ENCODE measurements around the gene CCDC91.

CCDC91 gene

GRCh38 chr12:28484156-28484555 lies 293.9 kb downstream of the CCDC91 start:
- DNase-seq (ENCODE audit: low read depth), result no peak
- no peak overlapping the region for H3K4me3 ChIP-seq (ENCODE audit: low read depth, low read length)

DNA sequence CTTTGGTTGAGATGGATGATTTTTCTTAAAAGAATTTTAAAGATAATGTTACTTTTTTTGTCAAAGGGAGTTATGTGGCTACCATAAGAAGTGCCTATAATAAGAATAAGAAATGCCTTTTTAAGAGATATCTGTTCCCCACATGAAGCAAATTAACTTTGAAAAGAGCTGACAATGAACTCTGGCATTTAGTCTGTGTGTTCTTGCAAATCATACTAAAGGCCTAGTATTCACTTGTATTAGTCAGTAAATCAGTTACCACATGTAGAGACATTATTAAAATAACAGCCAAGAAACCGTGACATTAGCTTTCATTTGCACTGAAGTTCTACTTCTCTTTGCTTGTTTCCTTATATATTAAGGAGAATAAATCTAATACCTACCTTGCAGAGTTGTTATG lies 296.3 kb downstream of the CCDC91 start:
- no peak overlapping the region for H3K4me3 ChIP-seq (ENCODE audit: low read depth, low read length)
- DNase-seq (ENCODE audit: low read depth), result no peak

DNA sequence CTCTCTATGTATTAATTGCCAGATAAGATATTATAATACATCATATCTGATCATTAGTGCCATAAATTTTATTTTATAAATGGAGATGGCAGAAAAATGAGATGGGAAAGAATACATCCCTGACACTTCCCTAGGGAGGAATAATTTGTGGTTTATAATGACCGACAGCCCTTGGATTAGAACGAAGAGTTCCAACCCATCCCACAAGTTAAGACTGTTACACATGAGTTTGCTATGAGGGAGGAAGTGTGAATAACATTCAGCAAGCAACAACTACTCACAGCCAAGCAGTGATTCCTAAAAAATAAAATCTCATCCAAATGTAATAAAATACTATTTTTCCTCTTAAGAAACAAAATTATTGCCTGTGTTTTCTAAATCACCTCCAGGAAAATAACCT lies 299.0 kb downstream of the CCDC91 start:
- DNase-seq (ENCODE audit: low read depth), result peak; percentile 66
- H3K4me3 ChIP-seq (ENCODE audit: low read depth, low read length), result no peak overlapping the region

DNA sequence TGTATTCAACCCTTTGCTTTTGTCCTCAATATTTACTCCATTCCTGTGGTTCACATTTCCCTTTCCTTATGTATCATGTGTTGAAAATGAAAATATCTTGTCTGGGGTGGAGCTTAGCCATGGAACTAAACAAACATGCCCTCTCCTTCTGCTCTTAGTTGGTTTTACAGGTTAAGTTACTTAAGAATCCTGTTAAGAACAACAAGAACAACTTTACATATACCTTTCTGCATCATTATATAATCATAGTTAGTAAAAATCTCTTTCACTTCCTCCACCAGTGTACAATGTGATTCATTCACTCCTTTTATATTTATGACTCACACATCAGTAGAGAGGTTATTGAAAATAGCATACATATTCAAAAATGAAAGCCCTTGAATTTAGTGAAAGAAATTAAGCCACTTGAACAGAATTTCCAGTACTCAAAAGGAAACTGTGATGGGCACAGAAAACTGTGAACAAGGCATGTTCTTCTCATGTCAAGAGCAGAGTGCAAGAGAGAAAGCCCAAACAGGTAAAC lies 307.7 kb downstream of the CCDC91 start:
- no peak overlapping the region for H3K4me3 ChIP-seq (ENCODE audit: low read depth, low read length)
- DNase-seq (ENCODE audit: low read depth), result no peak

GRCh38 chr12:28498850-28499249 lies 308.6 kb downstream of the CCDC91 start:
- no peak overlapping the region for H3K4me3 ChIP-seq (ENCODE audit: low read depth, low read length)
- no peak for DNase-seq (ENCODE audit: low read depth)

GRCh38 chr12:28500373-28501024 lies 310.2 kb downstream of the CCDC91 start:
- no peak overlapping the region for H3K4me3 ChIP-seq (ENCODE audit: low read depth, low read length)
- no peak for DNase-seq (ENCODE audit: low read depth)

GRCh38 chr12:28506271-28506670 lies 316.0 kb downstream of the CCDC91 start:
- DNase-seq (ENCODE audit: low read depth), result no peak
- no peak overlapping the region for H3K4me3 ChIP-seq (ENCODE audit: low read depth, low read length)

DNA sequence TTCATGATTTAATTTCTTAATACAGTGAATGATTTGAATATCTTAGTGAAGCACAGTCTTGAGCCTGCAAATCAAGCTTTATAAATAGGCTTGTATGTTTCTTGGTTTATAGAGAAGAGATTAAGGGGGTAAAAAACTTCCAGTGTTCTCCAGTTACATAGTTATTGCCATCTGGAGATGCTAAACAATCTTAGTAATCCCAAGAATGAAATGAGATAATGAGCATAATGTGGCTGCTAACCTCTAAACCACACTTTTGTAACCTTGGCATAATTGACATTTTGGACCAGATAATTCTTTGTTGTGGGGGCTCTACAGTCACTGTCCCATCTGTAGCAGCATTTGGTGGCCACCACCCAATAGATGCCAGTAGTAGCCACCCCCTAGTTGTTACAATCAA lies 316.8 kb downstream of the CCDC91 start:
- DNase-seq (ENCODE audit: low read depth), result no peak

GRCh38 chr12:28507867-28508266 lies 317.6 kb downstream of the CCDC91 start:
- no peak for DNase-seq (ENCODE audit: low read depth)
- no peak overlapping the region for H3K4me3 ChIP-seq (ENCODE audit: low read depth, low read length)

More for the DNA sequence above, 316.8 kb downstream of the CCDC91 start:
- no peak overlapping the region for H3K4me3 ChIP-seq (ENCODE audit: low read depth, low read length)

GRCh38 chr12:28512406-28512805 lies 322.1 kb downstream of the CCDC91 start:
- H3K4me3 ChIP-seq (ENCODE audit: low read depth, low read length), result no peak overlapping the region
- no peak for DNase-seq (ENCODE audit: low read depth)

DNA sequence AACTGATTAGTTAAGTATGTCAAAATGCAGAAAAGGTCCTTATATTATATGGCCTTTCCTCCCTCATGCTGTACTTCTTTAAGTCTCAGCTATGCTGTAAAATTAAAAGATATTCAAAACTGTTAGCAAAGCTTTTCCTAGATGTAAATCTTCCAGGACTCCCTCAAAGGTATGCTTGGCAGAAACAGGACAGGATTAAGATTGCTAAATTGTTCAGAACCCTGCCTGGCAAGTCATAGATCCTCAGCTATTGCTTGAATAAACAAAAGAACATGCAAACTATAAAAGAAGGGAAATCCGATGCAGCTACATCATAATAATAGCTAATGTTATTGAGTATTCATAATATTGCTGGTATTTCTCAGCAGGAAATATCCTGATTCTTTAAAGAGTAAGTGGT lies 322.6 kb downstream of the CCDC91 start:
- DNase-seq (ENCODE audit: low read depth), result no peak
- no peak overlapping the region for H3K4me3 ChIP-seq (ENCODE audit: low read depth, low read length)

GRCh38 chr12:28513983-28514382 lies 323.7 kb downstream of the CCDC91 start:
- no peak for DNase-seq (ENCODE audit: low read depth)
- H3K4me3 ChIP-seq (ENCODE audit: low read depth, low read length), result no peak overlapping the region

DNA sequence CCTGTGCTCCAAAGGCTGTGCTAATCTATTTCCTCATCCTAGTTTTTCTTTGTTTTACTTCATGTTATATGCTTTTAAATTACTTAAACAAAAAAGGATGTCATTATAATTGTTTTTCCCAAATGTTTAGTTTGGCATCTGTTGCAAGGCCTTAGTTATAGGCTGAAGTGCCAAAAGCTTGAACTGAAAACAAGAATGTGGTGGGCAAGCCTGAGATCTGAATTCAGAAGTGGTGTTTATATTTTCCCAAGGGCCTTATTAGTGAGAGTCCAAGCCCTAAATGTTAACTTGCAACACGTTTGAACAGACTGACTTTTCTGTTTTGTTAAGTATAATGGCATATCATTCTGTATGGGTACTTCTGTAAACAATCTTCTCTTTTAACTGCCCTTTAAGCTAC lies 326.8 kb downstream of the CCDC91 start:
- DNase-seq (ENCODE audit: low read depth), result no peak
- H3K4me3 ChIP-seq (ENCODE audit: low read depth, low read length), result no peak overlapping the region

- no peak overlapping the region for H3K4me3 ChIP-seq (ENCODE audit: low read depth, low read length)
- DNase-seq (ENCODE audit: low read depth), result no peak
Observed at GRCh38 chr12:28527631-28528249, 337.5 kb downstream of the CCDC91 start.

- DNase-seq (ENCODE audit: low read depth), result peak; percentile 56
Observed at GRCh38 chr12:28535216-28535615, 345.0 kb downstream of the CCDC91 start.

GRCh38 chr12:28536088-28536487 lies 345.8 kb downstream of the CCDC91 start:
- peak; percentile 47 for DNase-seq (ENCODE audit: low read depth)
- no peak overlapping the region for H3K4me3 ChIP-seq (ENCODE audit: low read depth, low read length)

More at GRCh38 chr12:28535216-28535615, 345.0 kb downstream of the CCDC91 start:
- H3K4me3 ChIP-seq (ENCODE audit: low read depth, low read length), result no peak overlapping the region

- H3K4me3 ChIP-seq (ENCODE audit: low read depth, low read length), result no peak overlapping the region
- DNase-seq (ENCODE audit: low read depth), result no peak
Observed at GRCh38 chr12:28537474-28537873, 347.2 kb downstream of the CCDC91 start.

GRCh38 chr12:28539691-28540323 lies 349.6 kb downstream of the CCDC91 start:
- DNase-seq (ENCODE audit: low read depth), result no peak
- no peak overlapping the region for H3K4me3 ChIP-seq (ENCODE audit: low read depth, low read length)

DNA sequence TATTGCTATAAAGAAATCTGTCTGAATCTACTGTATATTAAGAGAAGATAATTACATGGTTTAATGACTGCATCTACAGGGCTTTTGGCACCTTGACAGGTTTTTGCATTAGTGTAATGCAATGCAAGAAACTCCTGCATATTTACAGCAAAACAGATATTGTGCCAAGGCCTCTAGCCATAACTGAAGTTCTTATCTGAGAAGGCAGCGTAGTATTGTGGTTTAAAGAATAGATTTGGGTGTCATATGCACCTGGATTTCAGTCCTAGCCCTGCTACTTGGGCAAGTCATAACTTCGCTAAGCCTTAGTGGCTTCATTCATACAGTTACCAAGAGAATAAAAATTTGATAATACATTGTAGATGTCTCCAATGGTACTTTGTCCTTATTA lies 350.1 kb downstream of the CCDC91 start:
- no peak for DNase-seq (ENCODE audit: low read depth)
- no peak overlapping the region for H3K4me3 ChIP-seq (ENCODE audit: low read depth, low read length)

DNA sequence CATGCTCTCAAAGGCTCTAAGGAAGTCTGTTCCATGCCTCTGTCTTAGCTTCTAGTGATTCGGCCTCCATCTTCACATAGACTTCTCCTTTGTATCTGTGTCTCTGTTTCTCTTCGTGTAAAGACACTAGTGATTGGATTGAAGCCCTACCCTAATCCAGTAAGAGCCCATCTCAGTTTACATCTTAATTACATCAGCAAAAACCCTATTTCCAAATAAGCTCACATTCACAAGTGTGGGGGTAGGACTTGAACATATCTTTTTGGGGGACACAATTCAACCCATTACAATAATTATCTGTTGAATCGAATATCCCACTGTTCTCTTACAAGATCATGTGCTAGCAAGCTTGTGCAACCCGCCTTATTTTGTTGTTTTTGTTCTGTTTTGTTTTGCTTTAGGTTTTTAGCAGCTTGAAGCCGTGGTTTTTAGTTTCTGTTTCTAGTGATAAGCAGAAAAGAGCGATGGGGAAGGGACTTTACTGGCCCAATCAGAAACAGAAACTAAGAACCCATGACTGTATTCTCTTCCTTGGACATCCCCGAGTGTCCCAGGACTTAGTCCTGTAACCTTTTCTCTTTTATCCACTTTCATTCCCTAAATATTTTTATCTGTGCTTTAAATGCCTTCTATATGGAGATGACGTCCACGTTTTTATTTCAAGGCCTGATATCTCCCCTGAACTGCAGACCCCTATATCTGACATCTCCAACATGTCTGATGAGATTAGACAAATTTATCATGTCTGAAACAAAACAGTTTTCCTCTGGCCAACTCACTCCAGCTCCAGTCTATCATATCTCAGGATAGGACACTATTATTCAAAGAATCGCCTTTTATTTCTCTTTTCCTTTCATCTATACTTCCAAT lies 353.0 kb downstream of the CCDC91 start:
- no peak for DNase-seq (ENCODE audit: low read depth)
- no peak overlapping the region for H3K4me3 ChIP-seq (ENCODE audit: low read depth, low read length)
